Measurements from ENCODE around the gene BEND6.

The BEND6 gene

DNA sequence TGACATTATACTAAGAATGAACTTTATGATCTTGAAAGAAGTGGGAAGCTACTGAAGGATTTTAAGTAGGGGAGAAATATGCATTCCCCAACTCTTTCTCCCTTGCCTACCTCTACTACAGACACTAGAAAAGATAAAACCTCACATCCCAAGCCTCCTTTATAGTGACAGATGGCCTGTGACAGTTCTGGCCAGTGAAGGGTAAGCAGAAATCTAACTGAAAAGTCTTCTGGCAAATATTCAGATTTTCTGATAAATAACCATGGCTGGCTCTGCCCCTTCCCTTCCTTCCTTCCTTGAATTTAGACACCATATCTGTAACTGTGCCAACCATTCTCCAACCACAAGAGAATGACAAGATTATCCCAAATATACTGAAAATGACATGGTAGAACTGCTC is 10.2 kb upstream of the BEND6 start:
- DNase-seq = no peak

- DNase-seq = no peak
Measured at GRCh38 chr6:56946368-56946767, 8.5 kb upstream of the BEND6 start.

DNA sequence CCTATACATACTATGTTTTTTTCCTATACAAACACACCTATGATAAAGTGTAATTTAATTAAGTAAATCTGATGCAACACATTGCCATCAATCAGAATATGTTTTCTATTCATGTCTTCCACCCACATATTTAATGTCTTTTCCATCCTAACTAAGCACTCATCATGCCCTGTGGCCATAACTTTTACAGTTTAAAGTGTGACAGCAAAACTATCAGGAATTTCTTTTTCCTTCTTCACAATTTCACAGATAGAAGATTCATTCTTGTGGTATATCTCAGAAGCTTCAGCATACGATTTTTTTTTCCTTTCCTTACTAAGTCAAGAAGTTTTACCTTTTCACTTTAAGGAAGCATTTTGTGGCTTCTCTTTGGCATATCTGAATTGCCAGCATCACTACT is 7.0 kb upstream of the BEND6 start:
- DNase-seq = no peak

DNA sequence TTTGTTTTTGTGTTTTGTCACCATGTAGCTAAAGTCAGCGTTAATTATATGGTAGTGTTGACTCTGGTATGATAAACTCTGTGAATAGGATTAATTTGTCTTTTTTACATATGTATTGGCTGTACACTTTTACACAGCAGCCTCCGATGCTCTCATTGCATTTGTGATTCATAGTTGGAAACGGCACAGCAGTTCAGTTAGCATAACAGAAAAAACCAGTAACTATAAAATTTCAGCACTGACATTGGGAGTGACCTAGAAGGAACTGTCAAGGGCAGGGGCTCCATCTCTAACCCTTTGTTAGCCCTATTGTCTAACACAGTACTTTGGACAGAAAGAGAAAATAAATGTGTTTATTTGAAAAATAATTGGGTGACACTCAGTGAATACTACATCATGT is 5.6 kb upstream of the BEND6 start:
- no peak for DNase-seq

DNA sequence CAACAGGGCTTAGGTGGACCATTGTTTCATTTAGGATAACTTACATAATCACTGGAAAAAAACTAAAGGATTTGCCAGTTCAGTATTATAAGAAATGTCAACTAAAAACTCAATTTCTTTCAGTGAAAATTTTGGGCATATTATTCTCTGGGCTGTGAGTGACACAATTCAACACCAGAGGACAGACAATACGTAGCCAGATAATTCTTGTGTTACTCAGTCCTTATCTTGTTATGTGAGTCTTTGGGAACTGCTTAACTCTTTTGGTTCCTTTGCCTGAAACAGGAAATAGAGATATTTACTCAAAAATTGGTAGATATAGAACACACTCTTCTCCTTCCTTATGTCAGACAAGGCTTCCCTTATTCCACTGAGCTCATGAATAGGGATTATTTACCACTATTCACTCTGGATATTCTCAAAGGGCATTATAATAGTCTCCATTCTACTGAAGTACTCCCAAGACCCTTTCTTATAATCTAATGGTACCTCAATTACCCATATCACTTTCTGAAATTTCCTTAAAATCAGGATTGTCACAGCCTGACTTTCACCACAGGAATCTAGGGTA is 4.9 kb upstream of the BEND6 start:
- DNase-seq = no peak

GRCh38 chr6:56951049-56951831 is 3.7 kb upstream of the BEND6 start:
- DNase-seq = no peak

DNA sequence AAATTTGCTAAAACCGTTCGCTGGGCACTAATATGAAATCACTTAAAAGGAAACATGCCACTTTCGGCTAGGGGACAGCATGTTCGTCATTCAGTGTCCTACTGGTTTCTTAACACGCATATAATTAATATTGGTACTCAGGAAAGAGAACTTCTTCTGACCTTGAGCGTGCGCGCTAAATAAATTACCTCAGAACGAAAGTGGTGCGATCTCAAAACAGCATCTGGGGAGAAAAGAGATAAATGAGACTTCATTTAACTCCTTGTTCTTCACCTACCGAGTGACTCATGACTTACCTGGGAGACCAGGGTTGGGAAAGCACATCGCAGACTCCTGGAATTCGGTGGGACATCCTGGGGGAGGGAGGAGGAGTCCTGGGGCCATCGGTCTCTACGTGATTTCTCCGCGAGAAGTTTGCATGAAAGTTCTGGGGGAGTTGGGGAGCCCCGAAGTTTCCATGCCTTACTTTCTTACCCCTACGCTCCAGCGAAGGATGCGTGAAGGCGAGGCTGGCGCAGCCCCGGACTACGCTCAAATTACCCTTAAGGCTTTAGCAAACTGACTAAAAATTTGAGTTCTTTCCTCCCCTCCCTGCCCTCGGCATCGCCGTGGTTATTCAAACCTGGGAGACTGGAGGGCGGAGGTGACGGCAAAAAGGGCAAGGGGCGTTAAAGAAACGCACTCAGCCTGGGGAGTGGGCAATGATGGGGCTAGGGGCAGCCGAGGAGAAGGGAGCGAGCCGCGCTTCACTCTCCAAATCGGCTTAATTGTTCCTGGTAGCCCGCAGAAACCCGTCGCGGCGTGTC is 1.1 kb upstream of the BEND6 start:
- no peak for DNase-seq

DNA sequence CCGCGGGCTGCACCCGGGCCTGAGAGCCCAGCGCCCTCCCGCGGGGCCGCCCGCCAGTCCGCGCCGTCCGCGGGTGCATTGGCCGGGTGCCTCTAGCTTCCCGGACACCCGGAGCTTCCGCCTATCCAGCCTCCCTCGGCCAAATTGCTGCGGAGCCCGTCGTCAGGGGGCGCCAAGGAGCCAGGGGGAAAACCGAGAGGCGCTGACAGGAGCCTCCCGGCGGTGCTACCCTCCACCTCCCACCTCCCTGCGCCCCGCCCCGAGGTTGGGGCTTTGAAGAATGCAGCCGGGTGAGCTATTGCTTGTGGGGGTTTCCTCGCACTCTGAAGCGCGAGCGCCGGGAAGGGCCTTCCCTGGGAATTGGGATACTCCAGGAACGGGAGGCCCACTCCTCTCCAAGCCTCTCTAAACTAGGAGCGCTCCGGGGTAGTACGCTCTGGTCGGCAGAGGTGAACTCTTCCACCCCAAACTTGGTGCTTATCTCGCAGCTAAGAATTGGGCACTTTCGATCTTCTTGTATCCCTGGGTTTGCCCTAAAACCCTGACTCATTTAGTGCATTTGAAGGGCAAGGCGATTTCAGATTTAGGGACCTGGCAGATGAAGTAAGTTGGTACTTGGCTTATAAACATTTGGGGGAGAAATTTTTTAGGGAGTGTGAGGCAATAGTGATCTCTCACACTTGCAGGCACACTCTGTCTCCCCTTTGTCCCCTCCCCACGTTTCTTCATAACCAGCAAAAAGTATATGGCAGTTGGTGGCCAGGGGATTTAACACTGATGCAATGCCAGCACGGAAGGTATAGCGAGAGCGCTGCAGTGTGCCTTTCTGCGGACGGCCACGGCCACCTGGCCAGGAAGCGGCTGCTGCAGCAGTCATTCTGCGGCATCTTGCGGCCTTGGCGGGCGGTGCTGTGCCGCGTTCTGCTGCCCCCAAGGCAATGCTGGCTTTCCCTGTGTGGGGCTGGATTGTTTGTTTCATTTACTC is 556 bp downstream of the BEND6 start:
- peak; percentile 71 for DNase-seq

- no peak for DNase-seq
Measured at GRCh38 chr6:56956491-56956890, 1.6 kb downstream of the BEND6 start.

- DNase-seq = no peak
Measured at GRCh38 chr6:56957856-56958255, 2.9 kb downstream of the BEND6 start.

DNA sequence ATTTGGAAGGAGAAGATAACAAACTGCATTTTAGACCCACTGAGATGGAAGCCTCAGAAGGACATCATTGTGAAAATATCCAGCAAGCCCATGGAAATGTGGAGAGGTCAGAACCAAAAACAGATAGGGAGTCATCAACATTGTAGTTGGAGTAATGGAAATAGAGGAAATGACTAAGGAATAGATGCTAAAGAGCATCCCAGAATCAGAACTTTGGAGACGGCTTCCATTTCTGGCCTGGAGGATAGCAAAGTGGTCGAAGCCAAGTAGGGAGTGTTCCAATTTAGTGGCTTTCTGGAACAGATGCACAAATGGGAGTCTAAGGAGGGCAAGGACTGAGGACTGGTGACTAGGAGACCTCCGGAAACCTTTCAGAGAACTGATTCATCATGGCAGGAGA is 3.6 kb downstream of the BEND6 start:
- no peak for DNase-seq

DNA sequence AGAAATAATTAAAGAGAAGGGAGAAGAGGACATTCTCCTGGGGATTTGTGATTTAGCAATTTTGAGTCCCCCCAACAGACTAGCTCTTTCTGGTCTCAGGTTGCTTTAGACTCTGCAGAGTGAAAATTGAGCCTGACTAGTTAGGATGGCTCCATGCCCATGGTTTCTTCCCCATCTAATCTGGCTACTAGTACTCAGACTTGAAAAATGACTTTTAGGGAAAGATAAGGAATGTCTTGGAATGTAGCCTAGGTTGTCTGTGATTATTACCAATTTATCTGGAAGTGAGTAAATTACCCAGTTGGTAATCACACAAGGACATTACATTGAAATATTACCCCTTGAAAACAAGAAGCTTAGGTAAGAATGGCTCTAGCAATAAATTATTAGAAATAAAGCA is 4.2 kb downstream of the BEND6 start:
- DNase-seq = no peak

DNA sequence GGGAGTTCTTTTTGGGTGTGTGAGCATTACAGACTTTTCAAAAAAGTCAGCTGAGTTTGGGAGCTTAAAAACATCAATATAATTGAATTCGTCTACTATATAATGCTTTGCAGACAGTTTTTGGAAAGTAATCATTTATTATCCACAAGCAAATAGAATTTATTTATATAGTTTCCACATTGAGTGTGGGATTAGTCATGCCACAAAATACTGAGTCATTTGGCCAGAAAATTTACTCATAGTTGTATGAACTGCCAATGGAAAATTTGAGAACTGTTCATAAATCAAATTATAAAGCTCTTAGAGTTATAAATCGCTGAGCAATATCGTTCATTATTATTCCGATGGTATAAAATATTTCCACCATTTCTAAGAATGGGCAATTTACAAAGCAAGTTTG is 5.0 kb downstream of the BEND6 start:
- DNase-seq = no peak

GRCh38 chr6:56961151-56961550 is 6.2 kb downstream of the BEND6 start:
- no peak for DNase-seq

DNA sequence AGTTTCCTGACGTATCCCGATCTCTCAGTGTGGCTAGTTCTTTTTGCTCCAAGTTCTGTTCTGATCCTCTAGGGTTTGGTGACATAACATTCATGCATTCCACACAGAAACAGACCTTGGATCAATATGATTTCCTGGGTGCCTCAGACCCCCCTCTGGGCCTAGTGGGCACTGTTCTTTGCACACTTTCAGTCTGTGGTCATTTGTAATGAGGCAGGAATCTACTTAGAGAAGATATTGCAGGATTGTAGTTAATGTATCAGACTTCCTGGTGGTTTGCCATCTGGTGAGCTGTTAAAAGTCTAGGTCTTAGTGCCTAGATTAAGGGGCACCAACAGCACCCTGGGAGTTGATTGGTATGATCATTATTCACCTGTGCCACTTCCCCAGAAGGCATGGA is 7.5 kb downstream of the BEND6 start:
- no peak for DNase-seq

- DNase-seq = no peak
Measured at GRCh38 chr6:56963043-56963442, 8.1 kb downstream of the BEND6 start.

GRCh38 chr6:56963793-56964192 is 8.9 kb downstream of the BEND6 start:
- no peak for DNase-seq

DNA sequence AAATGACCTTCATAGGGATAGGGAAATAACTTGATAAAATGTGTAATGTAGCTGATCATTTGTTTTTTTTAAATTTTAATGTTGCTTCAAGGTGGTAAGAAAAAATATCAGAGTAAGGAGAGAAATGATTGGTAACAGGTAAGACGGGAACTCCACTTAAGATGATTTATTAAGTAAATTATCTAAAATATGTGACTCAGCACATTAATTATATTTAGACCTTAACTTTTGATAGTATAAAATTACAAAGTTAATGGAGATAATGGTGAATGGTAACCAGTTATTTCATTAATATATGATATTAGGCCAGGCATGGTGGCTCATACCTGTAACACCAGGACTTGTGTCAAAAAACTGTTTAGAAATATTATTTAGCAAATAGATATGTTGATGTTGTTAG is 10.2 kb downstream of the BEND6 start:
- DNase-seq = no peak

DNA sequence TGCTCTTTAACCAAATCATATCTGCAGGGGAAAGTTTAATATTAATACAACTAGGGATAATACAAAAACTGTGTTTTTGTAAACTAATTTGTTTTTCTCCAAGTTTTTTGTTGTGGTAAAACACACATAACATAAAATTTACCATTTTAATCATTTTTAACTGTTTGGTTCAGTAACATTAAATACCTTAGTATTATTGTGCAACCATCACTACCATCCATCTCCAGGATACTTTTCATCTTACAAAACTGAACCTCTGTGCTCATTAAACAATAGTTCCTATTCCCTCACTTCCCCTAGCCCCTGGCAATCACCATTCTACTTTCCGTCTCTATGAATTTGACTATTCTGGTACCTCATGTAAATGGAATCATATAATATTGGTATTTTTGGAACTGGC is 15.9 kb downstream of the BEND6 start:
- DNase-seq = no peak

DNA sequence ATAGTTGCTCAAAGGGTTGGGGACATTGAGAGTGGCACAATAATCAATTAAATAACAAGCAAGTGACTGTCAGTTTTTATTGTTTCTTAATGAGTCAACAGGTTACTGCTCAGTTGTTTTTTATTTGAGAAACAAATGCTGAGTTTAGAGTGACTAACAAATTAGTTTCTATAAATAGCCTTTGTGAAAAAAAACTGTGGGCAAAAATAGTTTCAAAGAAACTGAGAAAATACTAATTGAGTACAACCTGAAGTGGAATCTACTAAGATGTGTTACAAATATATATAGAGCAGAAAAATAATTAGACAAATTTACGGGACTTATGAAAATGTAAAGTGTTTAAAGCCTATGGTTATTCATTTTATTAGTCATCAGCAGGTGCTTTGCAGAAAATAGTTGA is 22.3 kb downstream of the BEND6 start:
- no peak for DNase-seq

GRCh38 chr6:56978530-56978929 is 23.6 kb downstream of the BEND6 start:
- no peak for DNase-seq

GRCh38 chr6:56984361-56984760 is 29.5 kb downstream of the BEND6 start:
- DNase-seq = peak; percentile 89

DNA sequence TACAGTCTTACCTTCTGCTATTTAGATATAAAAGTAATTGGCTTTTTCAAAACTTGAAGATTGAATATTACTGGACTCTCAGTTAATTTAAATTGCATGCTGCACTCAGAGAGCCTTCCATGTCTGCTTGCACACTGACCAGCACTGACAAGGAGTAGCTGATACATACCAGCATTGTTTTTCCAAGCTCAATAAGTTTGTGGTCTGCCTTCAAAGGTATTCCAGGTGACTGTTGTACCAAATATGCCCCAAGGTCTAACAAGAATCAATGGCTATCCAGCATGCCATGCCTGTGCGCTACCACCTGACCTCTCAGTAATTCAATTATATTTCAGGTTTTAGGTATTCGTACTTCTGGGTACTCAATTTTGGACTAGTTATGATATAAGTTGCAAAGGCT is 30.0 kb downstream of the BEND6 start:
- DNase-seq = no peak
